ENCODE data around the gene LUC7L2.
"Not testable (repeated sequence)": the region's sequence is repeated elsewhere in the genome, so short reads cannot be mapped to it uniquely, and the experiment has no call there.

The LUC7L2 gene

GRCh38 chr7:139330333-139331030, 29.2 kb upstream of the LUC7L2 start:
- DNase-seq (ENCODE audit: low spot score) = no peak
- in situ Hi-C loops (cut with MboI; ENCODE audit: low pct_unique_long_range_greater_than_20kb, low sequenced_read_pairs, unreplicated experiment) = loop anchor here (10.0 kb wide), 1 partner anchor 226 kb away; the partner anchor contains the start of gene ZC3HAV1
- no peak for TF ChIP-seq CTCF (IDR thresholded peaks at IDR 0.05; ENCODE audit: extremely low read depth, insufficient read depth, missing control alignments)

- in situ Hi-C loops (cut with MboI; ENCODE audit: low pct_unique_long_range_greater_than_20kb, low sequenced_read_pairs, unreplicated experiment) = loop anchor here (10.0 kb wide), 1 partner anchor 228 kb away; the partner anchor contains the start of gene ZC3HAV1
- DNase-seq (ENCODE audit: low spot score) = no peak
- no peak for TF ChIP-seq CTCF (IDR thresholded peaks at IDR 0.05; ENCODE audit: extremely low read depth, insufficient read depth, missing control alignments)
These were observed 26.9 kb upstream of the LUC7L2 start for GRCh38 chr7:139332697-139333359.

- in situ Hi-C loops (cut with MboI; ENCODE audit: low pct_unique_long_range_greater_than_20kb, low sequenced_read_pairs, unreplicated experiment) = loop anchor here (10.0 kb wide), 1 partner anchor 229 kb away; the partner anchor contains the start of gene ZC3HAV1
- DNase-seq (ENCODE audit: low spot score) = not testable (repeated sequence)
These were observed 26.3 kb upstream of the LUC7L2 start for GRCh38 chr7:139333443-139333842.

- in situ Hi-C loops (cut with MboI; ENCODE audit: low pct_unique_long_range_greater_than_20kb, low sequenced_read_pairs, unreplicated experiment) = loop anchor here (10.0 kb wide), 1 partner anchor 230 kb away; the partner anchor contains the start of gene ZC3HAV1
- TF ChIP-seq CTCF (IDR thresholded peaks at IDR 0.05; ENCODE audit: extremely low read depth, insufficient read depth, missing control alignments) = no peak
- DNase-seq (ENCODE audit: low spot score) = no peak
These were observed 25.1 kb upstream of the LUC7L2 start for GRCh38 chr7:139334399-139335150.

- DNase-seq (ENCODE audit: low spot score) = no peak
- in situ Hi-C loops (cut with MboI; ENCODE audit: low pct_unique_long_range_greater_than_20kb, low sequenced_read_pairs, unreplicated experiment) = loop anchor here (10.0 kb wide), 1 partner anchor 234 kb away; the partner anchor contains the start of gene ZC3HAV1
- TF ChIP-seq CTCF (IDR thresholded peaks at IDR 0.05; ENCODE audit: extremely low read depth, insufficient read depth, missing control alignments) = no peak
These were observed 20.7 kb upstream of the LUC7L2 start for GRCh38 chr7:139339025-139339424.

- no peak for DNase-seq (ENCODE audit: low spot score)
- no peak for TF ChIP-seq CTCF (IDR thresholded peaks at IDR 0.05; ENCODE audit: extremely low read depth, insufficient read depth, missing control alignments)
- in situ Hi-C loops (cut with MboI; ENCODE audit: low pct_unique_long_range_greater_than_20kb, low sequenced_read_pairs, unreplicated experiment) = loop anchor here (10.0 kb wide), 1 partner anchor 235 kb away; the partner anchor contains the start of gene ZC3HAV1
These were observed 20.0 kb upstream of the LUC7L2 start for GRCh38 chr7:139339698-139340036.
